ENCODE results near the gene KNDC1.
A peak's percentile ranks its signal among the peaks of the same experiment; 100 is the strongest.
"Not testable (repeated sequence)": the region's sequence is repeated elsewhere in the genome, so short reads cannot be mapped to it uniquely, and the experiment has no call there.

Gene KNDC1

DNA sequence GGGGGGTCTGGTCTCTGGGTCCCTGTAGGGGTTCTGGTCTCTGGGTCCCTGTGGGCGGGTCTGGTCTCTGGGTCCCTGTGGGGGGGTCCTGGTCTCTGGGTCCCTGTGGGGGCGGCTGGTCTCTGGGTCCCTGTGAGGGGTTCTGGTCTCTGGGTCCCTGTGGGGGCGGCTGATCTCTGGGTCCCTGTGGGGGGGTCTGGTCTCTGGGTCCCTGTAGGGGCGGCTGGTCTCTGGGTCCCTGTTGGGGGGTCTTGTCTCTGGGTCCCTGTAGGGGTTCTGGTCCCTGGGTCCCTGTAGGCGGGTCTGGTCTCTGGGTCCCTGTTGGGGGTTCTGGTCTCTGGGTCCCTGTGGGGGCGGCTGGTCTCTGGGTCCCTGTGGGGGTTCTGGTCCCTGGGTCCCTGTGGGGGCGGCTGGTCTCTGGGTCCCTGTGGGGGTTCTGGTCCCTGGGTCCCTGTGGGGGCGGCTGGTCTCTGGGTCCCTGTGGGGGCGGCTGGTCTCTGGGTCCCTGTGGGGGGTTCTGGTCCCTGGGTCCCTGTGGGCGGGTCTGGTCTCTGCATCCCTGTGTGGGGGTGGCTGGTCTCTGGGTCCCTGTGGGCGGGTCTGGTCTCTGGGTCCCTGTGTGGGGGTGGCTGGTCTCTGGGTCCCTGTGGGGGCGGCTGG lies 22.4 kb upstream of the KNDC1 start:
- not testable (repeated sequence) for H3K9ac ChIP-seq (ENCODE audit: low read length); H3K79me2 ChIP-seq (ENCODE audit: control insufficient read depth, insufficient read depth, low read length); DNase-seq; H2AK5ac ChIP-seq (ENCODE audit: low read length); H4K8ac ChIP-seq (ENCODE audit: low read depth, low read length); H2BK15ac ChIP-seq (replicated peaks; ENCODE audit: low read depth); H3K56ac ChIP-seq (ENCODE audit: low read length); H3K4me2 ChIP-seq (ENCODE audit: low read length); H3K23ac ChIP-seq (ENCODE audit: low read length); H3K4ac ChIP-seq (ENCODE audit: low read depth, low read length); H3K36me3 ChIP-seq (ENCODE audit: control insufficient read depth, insufficient read depth, low read length); H3K27ac ChIP-seq (ENCODE audit: low read depth, low read length); H3K4me1 ChIP-seq (ENCODE audit: control insufficient read depth, low read depth, low read length); H3K18ac ChIP-seq (ENCODE audit: low read length); H4K5ac ChIP-seq (ENCODE audit: low read length); H3K27me3 ChIP-seq (ENCODE audit: insufficient read depth, low read length, poor library complexity); H2BK5ac ChIP-seq (ENCODE audit: low read length); H3K79me1 ChIP-seq (ENCODE audit: low read length); H3K4me3 ChIP-seq (ENCODE audit: low read length); H2BK120ac ChIP-seq (ENCODE audit: low read depth, low read length)
- WGBS (ENCODE audit: extremely low coverage, insufficient coverage, low lambda C conversion rate): no CpG with 5 or more reads among the region's 12 CpGs

DNA sequence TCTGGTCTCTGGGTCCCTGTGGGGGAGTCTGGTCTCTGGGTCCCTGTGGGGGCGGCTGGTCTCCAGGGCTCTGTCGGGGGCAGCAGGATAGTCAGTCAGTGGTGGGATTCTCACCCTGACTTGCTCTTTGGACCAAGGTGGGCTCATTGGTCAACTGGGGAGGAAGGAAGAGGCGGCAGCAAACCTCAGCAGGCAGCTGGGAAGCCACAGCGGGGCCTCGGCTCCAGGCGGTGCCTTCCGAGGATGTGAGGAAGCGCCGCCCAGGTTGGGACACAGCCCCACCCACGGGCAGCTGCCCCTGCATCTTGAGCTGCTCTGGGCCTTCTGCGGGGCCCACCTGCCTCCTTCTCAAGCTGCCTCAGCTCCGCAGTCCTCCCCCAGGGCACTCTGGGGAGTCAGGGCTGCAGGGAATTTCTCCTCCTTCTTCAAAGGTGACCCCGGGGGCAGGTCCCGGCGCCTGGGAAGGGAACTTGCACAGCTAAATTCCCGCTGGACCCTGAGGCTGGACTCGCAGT lies 20.4 kb upstream of the KNDC1 start:
- Histone ChIP-seq H3K27ac (ENCODE audit: low read depth, low read length) (no peak overlapping the region), H3K23ac (ENCODE audit: low read length) (no peak overlapping the region), H3K56ac (ENCODE audit: low read length) (no peak overlapping the region), H3K79me1 (ENCODE audit: low read length) (no peaks in the 10 kb centered on the region), H3K4ac (ENCODE audit: low read depth, low read length) (no peak overlapping the region), H2AK5ac (ENCODE audit: low read length) (no peak overlapping the region), H3K79me2 (ENCODE audit: control insufficient read depth, insufficient read depth, low read length) (no peaks in the 10 kb centered on the region), H3K9ac (ENCODE audit: low read length) (no peak overlapping the region), H3K18ac (ENCODE audit: low read length) (no peak overlapping the region), H3K4me1 (ENCODE audit: control insufficient read depth, low read depth, low read length) (no peaks in the 10 kb centered on the region), H3K36me3 (ENCODE audit: control insufficient read depth, insufficient read depth, low read length) (no peaks in the 10 kb centered on the region), H4K5ac (ENCODE audit: low read length) (no peak overlapping the region), H2BK5ac (ENCODE audit: low read length) (no peak overlapping the region), H3K4me2 (ENCODE audit: low read length) (no peak overlapping the region), H3K4me3 (ENCODE audit: low read length) (no peak overlapping the region), H2BK120ac (ENCODE audit: low read depth, low read length) (no peak overlapping the region), H3K27me3 (ENCODE audit: insufficient read depth, low read length, poor library complexity) (no peaks in the 10 kb centered on the region), H2BK15ac (replicated peaks; ENCODE audit: low read depth) (no peak overlapping the region), H4K8ac (ENCODE audit: low read depth, low read length) (no peak overlapping the region)
- no CpG with 5 or more reads among the region's 17 CpGs for WGBS (ENCODE audit: extremely low coverage, insufficient coverage, low lambda C conversion rate)
- DNase-seq: peak; percentile 19

DNA sequence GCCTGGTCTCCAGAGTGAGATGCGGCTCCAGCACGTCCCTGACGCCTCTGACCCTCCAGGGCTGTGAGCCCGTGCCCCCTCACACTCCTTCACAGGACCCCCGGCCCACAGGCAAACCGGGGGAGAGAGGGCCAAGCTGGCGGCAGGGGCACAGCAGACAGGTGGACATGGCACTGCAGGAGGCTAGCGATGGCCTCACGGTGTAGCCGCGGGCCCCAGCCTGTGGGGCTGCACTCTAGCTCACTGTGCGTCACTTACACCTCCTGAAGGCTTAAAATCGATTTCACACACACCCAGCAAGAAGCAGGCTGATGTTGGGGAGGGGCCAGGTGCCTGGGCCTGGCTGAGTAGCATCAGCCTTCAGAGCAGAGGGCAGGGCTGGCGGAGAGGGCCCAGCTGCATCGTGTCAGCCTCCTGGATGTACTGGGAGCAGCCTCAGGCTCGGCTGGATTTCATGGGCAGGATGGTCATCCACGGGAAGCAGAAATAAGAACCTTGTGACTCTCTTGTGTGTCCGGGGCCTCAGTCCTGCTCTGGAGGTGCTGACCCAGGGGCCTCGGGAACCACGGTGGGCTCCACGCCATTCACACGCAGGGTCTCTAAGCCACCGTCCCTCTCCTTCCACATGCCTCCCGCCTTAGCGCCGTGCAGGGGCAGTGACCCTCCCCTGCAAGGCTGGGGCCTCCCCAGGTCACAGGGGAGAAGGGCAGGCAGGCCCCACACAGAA lies 19.4 kb upstream of the KNDC1 start:
- H3K4me1 ChIP-seq (ENCODE audit: control insufficient read depth, low read depth, low read length): no peaks in the 10 kb centered on the region
- no peak overlapping the region for H2BK15ac ChIP-seq (replicated peaks; ENCODE audit: low read depth)
- H3K4ac ChIP-seq (ENCODE audit: low read depth, low read length): no peak overlapping the region
- H3K36me3 ChIP-seq (ENCODE audit: control insufficient read depth, insufficient read depth, low read length): no peaks in the 10 kb centered on the region
- no peak overlapping the region for H3K56ac ChIP-seq (ENCODE audit: low read length)
- H2AK5ac ChIP-seq (ENCODE audit: low read length): no peak overlapping the region
- no peak overlapping the region for H3K4me3 ChIP-seq (ENCODE audit: low read length)
- no peak overlapping the region for H3K4me2 ChIP-seq (ENCODE audit: low read length)
- H3K18ac ChIP-seq (ENCODE audit: low read length): no peak overlapping the region
- no peaks in the 10 kb centered on the region for H3K27me3 ChIP-seq (ENCODE audit: insufficient read depth, low read length, poor library complexity)
- no peak overlapping the region for H3K23ac ChIP-seq (ENCODE audit: low read length)
- WGBS (ENCODE audit: extremely low coverage, insufficient coverage, low lambda C conversion rate): no CpG with 5 or more reads among the region's 26 CpGs
- H4K8ac ChIP-seq (ENCODE audit: low read depth, low read length): no peak overlapping the region
- H3K79me2 ChIP-seq (ENCODE audit: control insufficient read depth, insufficient read depth, low read length): no peaks in the 10 kb centered on the region
- no peak overlapping the region for H3K27ac ChIP-seq (ENCODE audit: low read depth, low read length)
- H3K79me1 ChIP-seq (ENCODE audit: low read length): no peaks in the 10 kb centered on the region
- no peak overlapping the region for H4K5ac ChIP-seq (ENCODE audit: low read length)
- H3K9ac ChIP-seq (ENCODE audit: low read length): no peak overlapping the region
- H2BK5ac ChIP-seq (ENCODE audit: low read length): no peak overlapping the region
- no peak overlapping the region for H2BK120ac ChIP-seq (ENCODE audit: low read depth, low read length)
- no peak for DNase-seq

DNA sequence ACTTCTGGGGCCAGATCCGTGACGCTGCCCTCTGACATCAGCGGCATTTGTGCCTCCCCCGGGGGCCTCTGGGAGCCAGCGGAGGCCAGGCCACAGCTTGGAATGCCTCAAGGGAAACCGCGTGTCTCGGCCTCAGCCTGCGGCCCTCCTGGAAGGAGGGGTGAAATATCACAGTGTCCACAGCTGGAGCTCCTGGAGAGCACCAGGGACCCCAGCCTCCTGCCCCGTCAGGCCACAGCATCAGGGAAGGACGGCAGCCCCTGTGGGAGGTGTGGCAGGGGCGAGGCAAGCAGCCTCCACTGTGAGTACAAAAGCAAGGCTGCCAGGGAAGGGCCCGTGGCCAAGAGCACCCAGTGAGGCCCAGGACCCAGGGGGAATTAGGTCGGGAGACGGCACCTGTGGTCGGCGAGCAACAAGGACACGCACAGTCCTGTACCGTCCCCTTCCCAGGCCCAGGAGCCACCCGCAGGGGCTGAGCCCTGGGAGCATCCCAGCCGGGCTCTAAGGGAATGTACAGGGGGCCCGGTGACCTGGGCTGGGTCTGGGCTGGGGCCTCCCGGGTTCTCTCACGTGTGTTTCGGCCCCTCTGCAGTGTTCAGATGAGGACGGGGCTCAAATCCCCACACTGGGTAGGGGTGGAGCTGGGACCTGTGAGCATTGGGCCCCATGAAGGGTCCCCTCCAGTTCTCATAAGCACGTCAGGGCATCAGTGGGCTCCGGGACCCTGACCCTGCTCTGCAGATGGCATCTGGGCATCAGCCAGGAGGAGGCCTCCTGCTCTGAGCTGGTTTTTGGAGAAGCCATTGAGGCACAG lies 18.7 kb upstream of the KNDC1 start:
- H3K27ac ChIP-seq (ENCODE audit: low read depth, low read length): no peak overlapping the region
- no peak overlapping the region for H3K18ac ChIP-seq (ENCODE audit: low read length)
- H2BK5ac ChIP-seq (ENCODE audit: low read length): no peak overlapping the region
- no peak overlapping the region for H3K9ac ChIP-seq (ENCODE audit: low read length)
- no peaks in the 10 kb centered on the region for H3K27me3 ChIP-seq (ENCODE audit: insufficient read depth, low read length, poor library complexity)
- no peaks in the 10 kb centered on the region for H3K4me1 ChIP-seq (ENCODE audit: control insufficient read depth, low read depth, low read length)
- no peak overlapping the region for H3K4me2 ChIP-seq (ENCODE audit: low read length)
- no peak overlapping the region for H4K5ac ChIP-seq (ENCODE audit: low read length)
- H3K56ac ChIP-seq (ENCODE audit: low read length): no peak overlapping the region
- H2AK5ac ChIP-seq (ENCODE audit: low read length): no peak overlapping the region
- H2BK15ac ChIP-seq (replicated peaks; ENCODE audit: low read depth): no peak overlapping the region
- no peaks in the 10 kb centered on the region for H3K79me1 ChIP-seq (ENCODE audit: low read length)
- H3K4me3 ChIP-seq (ENCODE audit: low read length): no peak overlapping the region
- no peak overlapping the region for H3K23ac ChIP-seq (ENCODE audit: low read length)
- H3K36me3 ChIP-seq (ENCODE audit: control insufficient read depth, insufficient read depth, low read length): no peaks in the 10 kb centered on the region
- H3K4ac ChIP-seq (ENCODE audit: low read depth, low read length): no peak overlapping the region
- no peak overlapping the region for H2BK120ac ChIP-seq (ENCODE audit: low read depth, low read length)
- no peak overlapping the region for H4K8ac ChIP-seq (ENCODE audit: low read depth, low read length)
- no peak for DNase-seq
- H3K79me2 ChIP-seq (ENCODE audit: control insufficient read depth, insufficient read depth, low read length): no peaks in the 10 kb centered on the region
- WGBS (ENCODE audit: extremely low coverage, insufficient coverage, low lambda C conversion rate): no CpG with 5 or more reads among the region's 28 CpGs

DNA sequence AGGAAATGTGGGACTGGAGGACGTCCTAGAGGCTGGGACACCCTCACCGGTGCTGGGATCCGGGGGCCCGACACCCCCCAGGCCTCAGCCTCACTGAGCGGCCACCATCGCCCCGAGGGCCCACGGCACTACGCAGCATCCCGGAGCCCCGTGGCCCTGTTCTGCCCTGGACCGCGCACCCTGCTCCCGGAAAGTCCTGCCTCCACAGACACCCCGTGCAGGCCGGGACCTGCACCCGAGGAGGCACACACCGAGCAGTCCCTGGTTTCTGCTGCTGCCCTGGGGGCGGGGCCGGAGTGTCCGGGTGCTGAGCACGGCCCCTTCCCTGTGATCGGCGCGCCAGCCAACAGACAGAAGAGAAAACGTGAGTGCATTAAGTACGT lies 18.1 kb upstream of the KNDC1 start:
- no peak overlapping the region for H3K18ac ChIP-seq (ENCODE audit: low read length)
- no peak overlapping the region for H3K4me2 ChIP-seq (ENCODE audit: low read length)
- no peak overlapping the region for H3K56ac ChIP-seq (ENCODE audit: low read length)
- no peak overlapping the region for H2BK5ac ChIP-seq (ENCODE audit: low read length)
- no peak overlapping the region for H3K9ac ChIP-seq (ENCODE audit: low read length)
- DNase-seq: no peak
- no peak overlapping the region for H4K8ac ChIP-seq (ENCODE audit: low read depth, low read length)
- no CpG with 5 or more reads among the region's 27 CpGs for WGBS (ENCODE audit: extremely low coverage, insufficient coverage, low lambda C conversion rate)
- no peak overlapping the region for H3K23ac ChIP-seq (ENCODE audit: low read length)
- H3K4ac ChIP-seq (ENCODE audit: low read depth, low read length): no peak overlapping the region
- no peaks in the 10 kb centered on the region for H3K79me1 ChIP-seq (ENCODE audit: low read length)
- no peaks in the 10 kb centered on the region for H3K36me3 ChIP-seq (ENCODE audit: control insufficient read depth, insufficient read depth, low read length)
- no peaks in the 10 kb centered on the region for H3K4me1 ChIP-seq (ENCODE audit: control insufficient read depth, low read depth, low read length)
- no peak overlapping the region for H4K5ac ChIP-seq (ENCODE audit: low read length)
- no peaks in the 10 kb centered on the region for H3K79me2 ChIP-seq (ENCODE audit: control insufficient read depth, insufficient read depth, low read length)
- no peak overlapping the region for H3K4me3 ChIP-seq (ENCODE audit: low read length)
- no peak overlapping the region for H2AK5ac ChIP-seq (ENCODE audit: low read length)
- H2BK15ac ChIP-seq (replicated peaks; ENCODE audit: low read depth): no peak overlapping the region
- H3K27me3 ChIP-seq (ENCODE audit: insufficient read depth, low read length, poor library complexity): no peaks in the 10 kb centered on the region
- no peak overlapping the region for H3K27ac ChIP-seq (ENCODE audit: low read depth, low read length)
- H2BK120ac ChIP-seq (ENCODE audit: low read depth, low read length): no peak overlapping the region
